GM18870 (cell line): ENCODE results near the gene MAGEB3.
"Not testable (repeated sequence)": the region's sequence is repeated elsewhere in the genome, so short reads cannot be mapped to it uniquely, and the experiment has no call there.

ENCODE experiments used
- ATAC-seq: cut with Tn5 transposase; IDR thresholded peaks from one replicate; pipeline ENCODE4 v1.9.1; 2021; ENCODE audit warnings: moderate library complexity; ENCODE audit not compliant: unreplicated experiment

Gene MAGEB3, protein sequence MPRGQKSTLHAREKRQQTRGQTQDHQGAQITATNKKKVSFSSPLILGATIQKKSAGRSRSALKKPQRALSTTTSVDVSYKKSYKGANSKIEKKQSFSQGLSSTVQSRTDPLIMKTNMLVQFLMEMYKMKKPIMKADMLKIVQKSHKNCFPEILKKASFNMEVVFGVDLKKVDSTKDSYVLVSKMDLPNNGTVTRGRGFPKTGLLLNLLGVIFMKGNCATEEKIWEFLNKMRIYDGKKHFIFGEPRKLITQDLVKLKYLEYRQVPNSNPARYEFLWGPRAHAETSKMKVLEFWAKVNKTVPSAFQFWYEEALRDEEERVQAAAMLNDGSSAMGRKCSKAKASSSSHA

DNA sequence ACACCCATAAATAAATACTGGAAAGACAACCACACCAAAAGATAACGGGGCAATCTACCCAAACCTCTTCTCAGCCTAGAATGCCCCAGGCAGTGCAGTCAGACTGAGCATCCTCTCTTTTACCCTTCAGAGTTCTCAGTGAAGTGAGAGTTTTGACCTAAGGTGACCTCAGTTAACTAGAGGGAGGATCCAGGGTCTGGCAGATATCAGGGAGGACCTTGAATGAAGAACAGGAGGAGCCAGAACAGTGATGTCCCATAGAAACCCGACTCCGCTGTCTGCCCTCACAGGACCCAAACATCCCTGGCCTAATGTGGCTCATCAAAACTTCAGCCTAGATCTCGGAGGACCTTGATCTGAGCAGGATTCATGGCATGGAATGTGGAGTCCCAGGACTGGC, at the start of gene MAGEB3:
Gene MAGEB3, plus strand, starts transcription at position 263 of the 400 bp plus-strand sequence. CDS start 5,268 bp downstream, outside the sequence.
- no peak for ATAC-seq

GRCh38 chrX:30181353-30181752, 49.1 kb upstream of the MAGEB3 start:
- ATAC-seq: peak; percentile 63

DNA sequence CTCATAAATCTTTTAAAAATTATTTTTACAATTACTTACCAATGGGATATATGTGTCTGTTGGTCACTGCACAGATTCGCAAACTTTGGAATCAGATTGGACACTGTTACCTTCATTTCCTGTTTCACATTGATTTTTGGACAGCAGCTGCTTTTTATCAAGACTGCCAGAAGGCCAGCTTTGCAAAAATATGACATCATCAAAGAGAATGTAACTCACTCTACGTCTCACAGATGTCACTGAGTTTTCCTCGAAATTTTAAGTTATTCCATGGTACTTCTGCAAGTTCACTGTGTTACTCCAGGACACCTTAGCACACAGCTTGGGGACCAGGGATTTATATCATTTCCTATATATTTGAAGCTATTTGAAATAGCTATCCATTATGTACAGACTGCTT, 46.9 kb upstream of the MAGEB3 start:
- ATAC-seq: no peak

GRCh38 chrX:30190426-30190825, 40.0 kb upstream of the MAGEB3 start:
- no peak for ATAC-seq

DNA sequence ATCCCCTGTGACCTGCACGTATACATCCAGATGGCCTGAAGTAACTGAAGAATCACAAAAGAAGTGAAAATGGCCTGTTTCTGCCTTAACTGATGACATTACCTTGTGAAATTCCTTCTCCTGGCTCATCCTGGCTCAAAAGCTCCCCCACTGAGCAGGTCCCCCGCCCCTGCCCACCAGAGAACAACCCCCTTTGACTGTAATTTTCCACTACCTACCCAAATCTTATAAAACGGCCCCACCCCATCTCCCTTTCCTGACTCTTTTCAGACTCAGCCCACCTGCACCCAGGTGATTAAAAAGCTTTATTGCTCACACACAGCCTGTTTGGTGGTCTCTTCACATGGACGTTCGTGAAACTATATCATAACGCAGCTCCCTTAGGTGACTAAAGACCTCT, 36.5 kb upstream of the MAGEB3 start:
- not testable (repeated sequence) for ATAC-seq

GRCh38 chrX:30196322-30196721, 34.1 kb upstream of the MAGEB3 start:
- no peak for ATAC-seq

- ATAC-seq: no peak
These were observed 18.3 kb upstream of the MAGEB3 start for GRCh38 chrX:30212172-30212571.

GRCh38 chrX:30215357-30215843, 15.1 kb upstream of the MAGEB3 start, which contains the start of gene MAGEB2:
MAGEB2 (plus strand) TSS chrX:30215563; CDS start chrX:30218581, 3,018 bp downstream.
- ATAC-seq: no peak

DNA sequence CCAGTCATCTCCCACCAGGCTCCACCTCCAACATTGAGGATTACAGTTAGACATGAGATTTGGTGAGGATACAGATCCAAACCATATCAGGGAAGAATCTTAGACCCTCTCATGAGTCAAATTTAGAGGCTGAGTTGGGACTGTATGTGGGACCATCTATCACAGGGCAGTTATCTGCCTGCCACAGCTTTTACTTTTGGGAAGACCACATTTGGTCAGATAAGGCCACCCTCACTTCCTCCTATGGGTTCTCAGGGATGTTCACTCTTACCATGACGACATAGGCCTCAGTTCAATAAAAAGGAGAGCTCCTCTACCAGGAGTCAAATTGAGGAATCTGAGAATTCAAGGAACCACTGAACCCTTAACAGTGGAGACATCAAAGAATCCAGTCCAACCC, 13.0 kb upstream of the MAGEB3 start:
- no peak for ATAC-seq

- no peak for ATAC-seq
These were observed 11.1 kb upstream of the MAGEB3 start for GRCh38 chrX:30219372-30219771.

- ATAC-seq: no peak
These were observed 9.8 kb upstream of the MAGEB3 start for GRCh38 chrX:30220661-30221060.

DNA sequence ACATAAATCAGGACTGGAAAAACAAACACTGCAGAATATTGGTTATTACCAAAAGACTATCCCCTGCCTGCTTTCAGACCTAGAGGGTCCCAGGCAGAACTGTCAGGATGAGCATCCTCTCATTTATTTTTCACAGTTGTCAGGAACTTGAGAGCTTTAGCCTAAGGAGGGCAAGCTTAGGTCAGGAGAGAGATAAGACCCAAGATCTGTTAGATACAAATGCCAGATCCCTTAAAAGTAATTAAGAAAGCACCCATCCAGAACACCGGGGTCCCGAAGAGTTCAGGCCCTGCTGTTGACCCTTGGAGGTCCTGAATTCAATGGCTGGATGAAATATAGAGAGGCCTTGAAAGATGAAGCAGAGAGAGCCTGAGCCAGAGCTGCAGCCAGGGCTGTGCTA, 5.9 kb upstream of the MAGEB3 start:
- no peak for ATAC-seq

DNA sequence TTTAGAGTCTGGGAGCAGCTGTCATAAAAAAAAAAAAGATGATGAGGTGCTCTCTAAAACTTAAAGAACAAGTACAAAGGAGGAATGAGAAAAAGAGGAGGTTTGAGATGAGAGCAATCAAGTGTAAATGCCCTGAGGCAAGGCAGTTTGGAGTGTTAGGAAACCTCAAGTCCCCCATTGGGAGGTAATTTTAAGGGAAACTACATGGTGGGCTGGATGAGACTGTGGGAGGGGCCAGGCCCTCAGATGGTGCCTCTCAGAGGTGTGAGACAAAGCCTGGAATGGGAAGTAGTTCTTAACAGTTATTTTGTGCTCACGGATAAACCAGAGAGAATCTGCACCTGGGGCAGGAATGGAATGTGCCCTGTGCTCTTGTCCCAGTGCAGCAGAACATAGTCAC, 1.9 kb upstream of the MAGEB3 start:
- no peak for ATAC-seq

DNA sequence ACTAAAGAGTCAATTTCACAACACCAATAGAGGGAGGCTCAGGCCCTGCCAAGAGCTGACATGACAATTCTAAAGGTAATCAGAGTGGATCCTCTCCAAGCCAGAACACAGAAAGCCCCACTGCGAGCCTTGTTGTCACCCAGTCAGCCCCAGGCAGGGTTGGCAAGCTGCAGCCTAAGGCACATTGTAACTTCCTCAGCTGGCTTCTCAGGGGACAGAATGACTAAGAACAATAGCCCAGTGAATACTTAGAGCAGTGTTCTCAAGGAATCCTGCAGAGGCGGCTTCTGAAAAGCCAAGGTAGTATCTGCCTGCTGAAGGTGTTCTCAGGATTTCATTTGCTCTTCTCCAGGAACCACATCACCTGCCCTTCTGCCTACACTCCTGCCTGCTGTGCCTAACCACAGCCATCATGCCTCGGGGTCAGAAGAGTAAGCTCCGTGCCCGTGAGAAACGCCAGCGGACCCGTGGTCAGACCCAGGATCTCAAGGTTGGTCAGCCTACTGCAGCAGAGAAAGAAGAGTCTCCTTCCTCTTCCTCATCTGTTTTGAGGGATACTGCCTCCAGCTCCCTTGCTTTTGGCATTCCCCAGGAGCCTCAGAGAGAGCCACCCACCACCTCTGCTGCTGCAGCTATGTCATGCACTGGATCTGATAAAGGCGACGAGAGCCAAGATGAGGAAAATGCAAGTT, 11.4 kb downstream of the MAGEB3 start, which contains the start of gene MAGEB4:
Gene MAGEB4, plus strand, starts transcription at position 277 of the 692 bp plus-strand sequence. Its CDS starts 136 bp downstream, at position 413.
- no peak for ATAC-seq

DNA sequence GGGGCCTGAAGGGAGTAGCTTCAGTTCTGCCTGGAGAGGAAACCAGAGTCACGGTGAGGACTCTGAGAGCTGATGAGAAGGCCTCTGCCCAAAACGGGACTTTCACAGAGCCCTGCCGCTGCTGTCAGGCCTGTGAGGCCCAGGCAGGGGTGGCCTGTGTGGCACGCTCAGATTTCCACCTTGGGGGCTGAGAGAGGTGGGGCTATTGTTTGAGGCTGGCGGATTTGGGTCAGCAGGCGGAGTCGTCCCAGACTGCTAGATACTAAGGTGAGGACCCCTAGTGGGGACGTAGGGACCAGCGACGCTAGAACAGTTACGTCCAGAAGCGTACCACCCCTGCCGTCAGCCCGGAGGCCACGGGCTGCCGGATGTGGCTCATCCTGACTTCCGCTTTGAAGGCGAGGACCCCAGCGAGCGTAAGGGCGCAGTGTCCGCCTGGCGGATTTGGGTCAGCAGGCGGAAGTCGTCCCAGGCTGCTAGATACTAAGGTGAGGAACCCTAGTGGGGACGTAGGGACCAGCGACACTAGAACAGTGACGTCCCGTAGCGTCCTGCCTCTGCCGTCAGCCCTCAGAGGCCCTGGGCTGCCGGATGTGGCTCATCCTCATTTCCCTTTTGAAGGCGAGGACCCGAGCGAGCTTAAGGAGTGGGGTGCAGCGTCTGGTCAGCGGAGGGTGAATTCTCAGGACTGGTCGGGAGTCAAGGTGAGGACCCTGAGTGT, 16.5 kb downstream of the MAGEB3 start, which contains the start of gene MAGEB1:
Gene MAGEB1, plus strand, starts transcription at position 378 of the 721 bp plus-strand sequence. CDS start 3,348 bp downstream, outside the sequence.
- ATAC-seq: no peak

DNA sequence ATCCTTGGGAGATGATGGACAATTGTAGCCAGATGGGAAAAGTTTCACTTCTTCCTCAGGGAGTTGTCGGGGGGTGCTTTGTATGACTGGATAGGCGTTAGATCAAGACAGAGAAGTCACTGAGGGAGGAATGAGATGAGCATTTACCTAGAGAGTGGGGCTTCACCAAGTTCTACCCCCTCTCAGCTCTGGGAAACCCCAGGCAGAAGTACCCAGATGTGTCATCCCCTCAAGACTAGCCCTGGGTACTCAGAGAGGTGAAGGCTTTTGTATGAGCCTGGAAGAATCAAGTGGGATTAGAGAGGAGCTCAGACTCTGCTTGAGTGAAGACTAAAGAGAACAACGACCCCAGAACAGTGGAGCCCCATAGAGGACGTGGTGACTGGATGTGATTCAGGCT, 18.4 kb downstream of the MAGEB3 start:
- ATAC-seq: peak; percentile 71

- ATAC-seq: peak; percentile 41
These were observed 22.8 kb downstream of the MAGEB3 start for GRCh38 chrX:30253257-30253656.

GRCh38 chrX:30259927-30260326, 29.5 kb downstream of the MAGEB3 start:
- ATAC-seq: no peak

DNA sequence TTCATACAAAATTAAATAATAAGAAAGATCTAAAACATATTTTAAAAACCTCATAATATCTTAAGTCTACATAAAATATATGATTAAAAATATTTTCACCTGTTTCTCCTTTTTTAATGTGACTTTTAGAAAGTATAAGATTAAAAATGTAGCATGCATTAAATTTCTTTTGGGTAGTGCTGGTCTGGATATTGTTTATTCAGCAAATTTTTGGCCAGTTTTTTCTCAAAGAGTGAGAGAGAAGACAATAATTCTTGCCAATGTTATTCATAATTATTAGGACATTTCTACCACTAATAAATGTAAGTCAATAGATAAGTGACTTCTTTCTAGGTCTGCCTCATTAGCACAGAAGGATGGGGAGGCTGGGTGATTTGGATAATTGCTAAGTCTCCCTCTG, 30.6 kb downstream of the MAGEB3 start:
- no peak for ATAC-seq

GRCh38 chrX:30262763-30263162, 32.3 kb downstream of the MAGEB3 start:
- ATAC-seq: no peak

GRCh38 chrX:30270639-30271038, 40.2 kb downstream of the MAGEB3 start:
- ATAC-seq: no peak
